ENCODE results near the gene MYDGF.

Gene MYDGF

DNA sequence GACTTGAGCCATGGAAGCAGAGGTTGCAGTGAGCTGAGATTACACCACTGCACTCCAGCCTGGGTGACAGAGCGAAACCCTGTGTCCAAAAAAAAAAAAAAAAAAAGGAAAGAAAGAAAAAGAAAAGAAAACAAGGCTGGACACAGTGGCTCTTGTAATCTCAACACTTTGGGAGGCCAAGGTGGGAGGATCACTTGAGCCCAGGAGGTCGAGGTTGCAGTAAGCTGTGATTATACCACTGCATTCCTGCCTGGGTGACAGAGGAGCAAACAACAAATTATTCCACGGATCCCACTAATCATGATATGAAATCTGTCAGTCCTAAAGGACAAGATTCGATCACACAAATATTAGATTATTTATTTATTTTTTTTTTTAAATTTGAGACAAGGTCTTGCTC is 3.1 kb upstream of the MYDGF start:
- H3K9me3 ChIP-seq (ENCODE audit: control insufficient read depth, low read length), result no peaks in the 10 kb centered on the region
- peaks cover 27% of the 10 kb centered on the region for H3K36me3 ChIP-seq (ENCODE audit: control insufficient read depth, insufficient read depth, low read length)
- H3K4me3 ChIP-seq (ENCODE audit: extremely low read depth, insufficient read depth, low read length, poor library complexity, severe bottlenecking), result no peak overlapping the region
- H3K4me1 ChIP-seq (ENCODE audit: control insufficient read depth, insufficient read depth, low read length, poor library complexity, severe bottlenecking), result no peaks in the 10 kb centered on the region
- 79 to 83% methylated on average over 2 of the region's 4 CpGs for WGBS, 2 experiments (ENCODE audit: insufficient coverage in 2 of 2)
- H3K27ac ChIP-seq (ENCODE audit: low read depth, low read length, severe bottlenecking), result no peak overlapping the region

DNA sequence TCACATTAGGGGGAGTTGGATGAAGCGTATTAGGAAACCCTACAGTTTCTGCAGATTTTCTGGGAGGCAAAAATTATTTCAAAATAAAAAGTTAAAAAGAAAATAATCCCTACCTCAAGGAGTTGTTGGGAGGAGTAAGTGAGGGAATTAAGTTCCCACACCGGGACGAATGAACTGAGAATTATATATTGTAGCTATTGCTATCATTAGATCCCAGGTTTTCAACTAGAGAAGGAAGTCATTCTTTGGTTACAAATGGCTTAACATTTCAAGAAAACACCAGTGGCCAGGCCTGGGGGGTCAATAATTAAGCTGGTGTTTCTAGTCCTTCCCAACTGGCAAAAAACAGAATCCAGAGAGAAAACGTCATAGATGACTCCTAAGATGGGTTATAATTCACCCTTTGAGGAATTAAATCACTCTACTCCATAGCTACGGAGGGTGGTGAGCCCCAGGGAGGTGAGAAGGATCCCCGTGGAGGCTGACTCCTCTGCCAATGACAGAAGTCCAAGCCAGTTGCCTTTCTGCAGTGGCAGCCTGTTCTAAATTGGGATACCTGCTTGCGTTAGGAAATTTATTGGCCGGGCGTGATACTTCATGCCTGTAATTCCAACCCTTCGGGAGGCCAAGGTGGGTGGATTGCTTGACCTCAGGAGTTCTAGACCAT is 1.2 kb upstream of the MYDGF start:
- Histone ChIP-seq H3K4me3 (ENCODE audit: extremely low read depth, insufficient read depth, low read length, poor library complexity, severe bottlenecking) (no peak overlapping the region), H3K36me3 (ENCODE audit: control insufficient read depth, insufficient read depth, low read length) (peaks cover 34% of the 10 kb centered on the region), H3K27ac (ENCODE audit: low read depth, low read length, severe bottlenecking) (no peak overlapping the region), H3K9me3 (ENCODE audit: control insufficient read depth, low read length) (no peaks in the 10 kb centered on the region), H3K4me1 (ENCODE audit: control insufficient read depth, insufficient read depth, low read length, poor library complexity, severe bottlenecking) (no peaks in the 10 kb centered on the region)
- WGBS, 2 experiments (ENCODE audit: insufficient coverage in 2 of 2), result 87 to 93% methylated on average over 4 to 5 of the region's 10 CpGs

DNA sequence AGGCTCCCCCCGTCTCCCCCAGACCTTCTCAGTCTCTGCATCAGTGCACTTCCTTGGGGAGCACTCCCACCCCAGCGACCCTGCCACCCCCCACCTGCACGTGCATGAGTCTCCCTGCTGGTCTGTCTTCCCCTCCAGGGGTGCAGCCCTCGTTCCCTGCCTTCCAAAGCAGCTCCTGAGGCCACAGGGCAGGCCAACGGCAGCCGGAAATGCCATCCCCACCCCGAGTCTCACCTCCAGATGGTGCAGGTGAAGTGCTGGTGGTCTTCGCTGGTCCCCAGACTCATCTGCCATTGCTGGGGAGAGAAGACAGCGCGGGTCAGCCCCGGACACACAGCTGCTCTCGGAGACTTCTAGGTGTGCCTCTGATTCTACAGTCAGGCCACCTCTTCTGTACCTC is 5.5 kb downstream of the MYDGF start:
- H3K36me3 ChIP-seq (ENCODE audit: control insufficient read depth, insufficient read depth, low read length), result peaks cover 73% of the 10 kb centered on the region
- 94 to 98% methylated on average over 7 to 12 of the region's 12 CpGs for WGBS, 2 experiments (ENCODE audit: insufficient coverage in 2 of 2)
- no peak overlapping the region for H3K4me3 ChIP-seq (ENCODE audit: extremely low read depth, insufficient read depth, low read length, poor library complexity, severe bottlenecking)
- H3K27ac ChIP-seq (ENCODE audit: low read depth, low read length, severe bottlenecking), result no peak overlapping the region
- no peaks in the 10 kb centered on the region for H3K9me3 ChIP-seq (ENCODE audit: control insufficient read depth, low read length)
- H3K4me1 ChIP-seq (ENCODE audit: control insufficient read depth, insufficient read depth, low read length, poor library complexity, severe bottlenecking), result no peaks in the 10 kb centered on the region

DNA sequence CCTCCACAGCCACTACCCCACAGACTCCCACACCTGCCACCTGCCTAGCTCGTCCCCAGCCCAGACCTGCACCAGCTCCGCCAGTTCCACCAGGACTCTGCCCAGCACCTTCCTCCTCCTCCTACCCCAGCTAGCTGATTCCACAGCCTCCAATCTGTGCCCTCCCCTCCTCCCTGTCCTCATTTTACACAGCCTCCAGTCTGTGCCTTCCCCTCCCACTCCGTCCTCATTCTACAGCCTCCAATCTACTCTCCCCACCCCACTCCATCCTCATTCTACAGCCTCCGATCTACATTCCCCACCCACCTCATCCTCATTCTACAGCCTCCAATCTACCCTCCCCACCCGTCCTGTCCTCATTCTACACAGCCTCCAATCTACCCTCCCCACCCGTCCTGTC is 7.3 kb downstream of the MYDGF start:
- no peaks in the 10 kb centered on the region for H3K4me1 ChIP-seq (ENCODE audit: control insufficient read depth, insufficient read depth, low read length, poor library complexity, severe bottlenecking)
- no peaks in the 10 kb centered on the region for H3K9me3 ChIP-seq (ENCODE audit: control insufficient read depth, low read length)
- H3K36me3 ChIP-seq (ENCODE audit: control insufficient read depth, insufficient read depth, low read length), result peaks cover 79% of the 10 kb centered on the region
- H3K27ac ChIP-seq (ENCODE audit: low read depth, low read length, severe bottlenecking), result no peak overlapping the region
- no peak overlapping the region for H3K4me3 ChIP-seq (ENCODE audit: extremely low read depth, insufficient read depth, low read length, poor library complexity, severe bottlenecking)
- WGBS, 2 experiments (ENCODE audit: insufficient coverage in 2 of 2), result 92 to 94% methylated on average over 3 to 6 of the region's 6 CpGs

DNA sequence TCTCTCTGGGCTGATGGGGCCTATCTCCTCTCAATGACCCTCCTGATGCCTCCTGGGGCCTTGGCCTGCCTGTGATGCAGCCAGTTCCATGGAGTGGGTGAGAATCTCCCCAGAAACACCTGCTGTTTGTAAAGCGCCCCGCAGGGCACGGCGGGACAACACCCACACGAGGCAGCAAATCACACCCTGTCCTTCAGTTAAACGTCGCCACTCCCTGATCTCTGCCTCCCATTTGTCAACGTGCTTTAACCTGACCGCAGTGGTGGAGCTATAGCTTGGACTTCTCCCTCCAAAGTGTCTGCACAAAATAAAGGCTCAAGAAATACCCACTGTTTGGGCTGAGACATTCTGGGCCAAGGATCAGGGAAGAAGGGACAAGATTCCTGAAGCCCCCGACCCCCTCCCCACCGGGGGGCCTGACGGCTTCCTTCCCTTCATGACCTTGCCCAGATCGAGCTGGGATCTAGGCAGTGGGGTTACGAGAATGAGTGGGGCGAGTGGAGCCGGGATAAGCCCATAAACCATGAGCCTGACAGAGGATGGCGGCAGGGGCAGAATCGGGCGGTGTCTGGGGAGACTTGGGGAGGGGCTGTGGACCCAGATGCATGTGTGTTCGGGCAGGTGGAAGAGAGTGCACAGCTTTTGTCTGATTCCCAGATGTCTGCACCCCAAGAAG is 8.0 kb downstream of the MYDGF start:
- WGBS, 2 experiments (ENCODE audit: insufficient coverage in 2 of 2), result 94 to 97% methylated on average over 15 to 17 of the region's 20 CpGs

DNA sequence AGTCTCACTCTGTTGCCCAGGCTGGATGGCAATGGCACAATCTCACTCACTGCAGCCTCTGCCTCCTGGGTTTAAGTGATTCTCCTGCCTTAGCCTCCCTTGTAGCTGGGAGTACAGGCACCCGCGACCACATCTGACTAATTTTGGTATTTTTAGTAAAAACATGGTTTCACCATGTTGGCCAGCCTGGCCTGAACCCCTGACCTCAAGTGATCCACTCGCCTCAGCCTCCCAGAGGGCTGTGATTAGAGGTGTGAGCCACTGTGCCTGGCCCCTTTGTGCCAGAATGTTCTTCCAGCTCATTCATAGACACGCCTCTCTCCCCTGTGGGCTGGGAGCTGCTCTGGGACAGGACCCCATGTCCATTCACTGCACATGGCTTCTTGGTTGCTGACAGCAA is 9.1 kb downstream of the MYDGF start:
- WGBS, 2 experiments (ENCODE audit: insufficient coverage in 2 of 2), result 93 to 100% methylated on average over 2 to 4 of the region's 4 CpGs
- Histone ChIP-seq H3K4me1 (ENCODE audit: control insufficient read depth, insufficient read depth, low read length, poor library complexity, severe bottlenecking) (no peaks in the 10 kb centered on the region), H3K9me3 (ENCODE audit: control insufficient read depth, low read length) (no peaks in the 10 kb centered on the region), H3K27ac (ENCODE audit: low read depth, low read length, severe bottlenecking) (no peak overlapping the region), H3K36me3 (ENCODE audit: control insufficient read depth, insufficient read depth, low read length) (peaks cover 80% of the 10 kb centered on the region), H3K4me3 (ENCODE audit: extremely low read depth, insufficient read depth, low read length, poor library complexity, severe bottlenecking) (no peak overlapping the region)

More for the DNA sequence above, 8.0 kb downstream of the MYDGF start:
- no peaks in the 10 kb centered on the region for H3K9me3 ChIP-seq (ENCODE audit: control insufficient read depth, low read length)
- no peak overlapping the region for H3K27ac ChIP-seq (ENCODE audit: low read depth, low read length, severe bottlenecking)
- H3K4me1 ChIP-seq (ENCODE audit: control insufficient read depth, insufficient read depth, low read length, poor library complexity, severe bottlenecking), result no peaks in the 10 kb centered on the region
- H3K36me3 ChIP-seq (ENCODE audit: control insufficient read depth, insufficient read depth, low read length), result peaks cover 77% of the 10 kb centered on the region
- no peak overlapping the region for H3K4me3 ChIP-seq (ENCODE audit: extremely low read depth, insufficient read depth, low read length, poor library complexity, severe bottlenecking)

DNA sequence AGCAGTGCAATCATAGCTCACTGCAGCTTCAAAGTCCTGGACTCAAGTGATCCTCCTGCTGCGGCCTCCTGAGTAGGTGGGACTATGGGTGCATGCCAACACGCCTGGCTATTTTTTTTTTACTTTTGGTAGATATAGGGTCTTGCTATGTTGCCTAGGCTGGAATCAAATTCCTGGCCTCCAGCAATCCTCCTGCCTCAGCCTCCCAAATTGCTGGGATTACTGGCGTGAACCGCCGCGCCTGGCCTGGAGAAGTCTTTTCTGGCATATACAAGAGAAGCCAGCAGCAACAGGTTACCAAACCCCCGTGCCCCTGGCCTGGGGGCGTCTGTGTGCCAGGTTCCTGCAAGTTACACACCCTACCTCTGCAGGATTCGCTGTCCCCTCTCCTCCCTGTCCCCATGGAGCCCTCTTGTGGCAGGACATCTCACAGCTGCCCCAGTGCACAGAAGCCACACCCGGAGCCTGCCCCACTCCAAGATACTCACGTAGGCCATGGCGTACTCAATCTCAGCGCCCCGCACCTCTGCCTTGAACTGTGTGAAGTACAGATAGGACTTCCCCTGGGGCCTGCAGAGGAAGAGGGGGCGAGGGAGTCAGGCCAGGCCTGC is 9.9 kb downstream of the MYDGF start:
- no peaks in the 10 kb centered on the region for H3K4me1 ChIP-seq (ENCODE audit: control insufficient read depth, insufficient read depth, low read length, poor library complexity, severe bottlenecking)
- no peak overlapping the region for H3K27ac ChIP-seq (ENCODE audit: low read depth, low read length, severe bottlenecking)
- WGBS, 2 experiments (ENCODE audit: insufficient coverage in 2 of 2), result 90 to 95% methylated on average over 8 to 15 of the region's 15 CpGs
- H3K36me3 ChIP-seq (ENCODE audit: control insufficient read depth, insufficient read depth, low read length), result peaks cover 79% of the 10 kb centered on the region
- H3K4me3 ChIP-seq (ENCODE audit: extremely low read depth, insufficient read depth, low read length, poor library complexity, severe bottlenecking), result no peak overlapping the region
- H3K9me3 ChIP-seq (ENCODE audit: control insufficient read depth, low read length), result no peaks in the 10 kb centered on the region

DNA sequence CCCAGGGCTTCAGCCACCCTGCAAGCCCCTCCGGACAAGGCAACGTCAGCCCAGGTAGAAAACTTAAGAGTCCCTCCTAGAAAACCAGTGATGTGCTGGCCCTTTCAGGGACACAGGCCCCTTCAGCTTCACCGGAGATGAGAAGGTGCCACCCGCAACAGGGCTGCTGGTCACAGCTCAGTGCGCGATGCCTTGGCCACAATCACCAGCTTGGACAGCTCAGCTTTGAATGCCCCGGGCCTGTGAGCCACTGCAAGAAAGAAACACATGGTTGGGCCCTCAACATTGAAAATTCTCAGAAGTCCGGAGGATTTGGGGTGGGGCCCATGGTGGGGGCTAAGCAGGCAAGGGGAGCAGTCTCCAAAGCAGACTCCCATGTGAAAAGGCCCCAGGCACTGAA is 12.3 kb downstream of the MYDGF start:
- Histone ChIP-seq H3K4me3 (ENCODE audit: extremely low read depth, insufficient read depth, low read length, poor library complexity, severe bottlenecking) (no peak overlapping the region), H3K9me3 (ENCODE audit: control insufficient read depth, low read length) (no peaks in the 10 kb centered on the region), H3K27ac (ENCODE audit: low read depth, low read length, severe bottlenecking) (no peak overlapping the region), H3K4me1 (ENCODE audit: control insufficient read depth, insufficient read depth, low read length, poor library complexity, severe bottlenecking) (no peaks in the 10 kb centered on the region), H3K36me3 (ENCODE audit: control insufficient read depth, insufficient read depth, low read length) (peaks cover 71% of the 10 kb centered on the region)
- 95 to 98% methylated on average over 6 to 8 of the region's 8 CpGs for WGBS, 2 experiments (ENCODE audit: insufficient coverage in 2 of 2)

DNA sequence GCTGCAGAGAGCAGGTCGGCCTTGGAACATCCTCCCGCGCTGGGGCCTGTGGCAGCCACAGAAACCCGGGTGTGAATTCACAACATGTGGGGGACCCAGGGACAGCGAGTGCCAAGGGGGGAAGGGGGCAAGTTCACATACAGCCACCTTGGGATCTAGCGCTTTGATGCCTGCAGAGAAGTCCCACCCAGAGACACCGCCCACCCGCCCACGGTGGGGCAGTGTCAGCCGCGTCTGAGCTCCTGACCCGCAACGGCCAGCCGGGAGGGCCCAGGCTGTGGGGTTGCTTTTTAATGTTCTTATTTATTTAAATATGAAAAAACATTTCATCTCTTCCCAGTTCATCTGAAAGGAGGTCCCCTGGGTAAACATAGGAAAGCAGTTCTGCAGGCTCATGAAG is 12.9 kb downstream of the MYDGF start:
- H3K36me3 ChIP-seq (ENCODE audit: control insufficient read depth, insufficient read depth, low read length), result peaks cover 71% of the 10 kb centered on the region
- no peaks in the 10 kb centered on the region for H3K4me1 ChIP-seq (ENCODE audit: control insufficient read depth, insufficient read depth, low read length, poor library complexity, severe bottlenecking)

DNA sequence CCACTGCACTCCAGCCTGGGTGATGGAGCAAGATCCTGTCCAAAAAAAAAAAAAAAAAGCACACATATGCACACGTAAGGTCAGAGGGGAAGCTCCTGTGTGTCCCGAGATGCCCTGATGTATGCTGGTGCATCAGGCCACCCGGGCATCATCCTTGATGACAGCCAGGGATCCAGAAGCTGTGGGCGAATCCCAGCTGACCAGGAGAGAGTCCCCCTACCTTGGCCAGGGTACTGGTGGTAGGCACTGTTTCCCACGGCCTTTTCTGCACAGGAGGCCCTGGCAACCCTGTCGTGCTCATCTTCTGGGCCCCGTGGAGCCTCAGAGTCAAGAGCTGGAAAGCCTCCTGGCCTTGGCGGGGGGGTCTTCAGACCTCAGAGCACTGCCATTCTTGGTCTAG is 14.0 kb downstream of the MYDGF start:
- Histone ChIP-seq H3K4me1 (ENCODE audit: control insufficient read depth, insufficient read depth, low read length, poor library complexity, severe bottlenecking) (no peaks in the 10 kb centered on the region), H3K4me3 (ENCODE audit: extremely low read depth, insufficient read depth, low read length, poor library complexity, severe bottlenecking) (no peak overlapping the region), H3K27ac (ENCODE audit: low read depth, low read length, severe bottlenecking) (no peak overlapping the region), H3K9me3 (ENCODE audit: control insufficient read depth, low read length) (no peaks in the 10 kb centered on the region), H3K36me3 (ENCODE audit: control insufficient read depth, insufficient read depth, low read length) (peaks cover 72% of the 10 kb centered on the region)
- 96 to 100% methylated on average over 8 of the region's 8 CpGs for WGBS, 2 experiments (ENCODE audit: insufficient coverage in 2 of 2)

More for the DNA sequence above, 12.9 kb downstream of the MYDGF start:
- 88 to 90% methylated on average over 8 to 9 of the region's 14 CpGs for WGBS, 2 experiments (ENCODE audit: insufficient coverage in 2 of 2)
- Histone ChIP-seq H3K9me3 (ENCODE audit: control insufficient read depth, low read length) (no peaks in the 10 kb centered on the region), H3K27ac (ENCODE audit: low read depth, low read length, severe bottlenecking) (no peak overlapping the region), H3K4me3 (ENCODE audit: extremely low read depth, insufficient read depth, low read length, poor library complexity, severe bottlenecking) (no peak overlapping the region)

Measured in mesodermal cell (in vitro differentiated cells).